Liver (tissue), 3 donors: ENCODE results near the gene RPTN.

ENCODE experiments used
- CTCF ChIP-seq: fragments of 150-350 bp; IDR thresholded peaks from 2 replicates; pipeline ENCODE4 v1.5.1; 2017; ENCODE audit warnings: improper control_type of control experiment, low read depth, low read length; ENCODE audit not compliant: missing input control
- GABPA ChIP-seq, 2 donors: IDR thresholded peaks in 1 of 2; conservative IDR thresholded peaks in 1 of 2; 2 replicates each; pipeline ENCODE4 v1.6.1; 2016; ENCODE audit warnings: antibody characterized with exemption in 2 of 2, mild to moderate bottlenecking in 1 of 2, moderate library complexity in 1 of 2
- HNF4A ChIP-seq, 2 donors: conservative IDR thresholded peaks; 2 replicates each; pipeline ENCODE4 v1.6.1; 2016; ENCODE audit warnings: antibody characterized with exemption in 2 of 2, mild to moderate bottlenecking in 2 of 2
- HNF4G ChIP-seq: IDR thresholded peaks from 2 replicates; pipeline ENCODE4 v1.6.1; 2016; ENCODE audit warnings: antibody characterized with exemption
- RAD21 ChIP-seq, 2 donors: IDR thresholded peaks; 2 replicates each; pipeline ENCODE4 v1.6.1; 2016; ENCODE audit warnings: antibody characterized with exemption in 2 of 2, mild to moderate bottlenecking in 2 of 2
- RXRA ChIP-seq, 2 donors: IDR thresholded peaks; 2 replicates each; pipeline ENCODE4 v1.6.1; 2017 to 2018; ENCODE audit warnings: antibody characterized with exemption in 2 of 2, mild to moderate bottlenecking in 1 of 2
- YY1 ChIP-seq: IDR thresholded peaks from 2 replicates; pipeline ENCODE4 v1.6.1; 2016; ENCODE audit warnings: antibody characterized with exemption, mild to moderate bottlenecking
- TF ChIP-seq, protein P1 (sequence below): IDR thresholded peaks from 2 replicates; pipeline ENCODE4 v1.6.1; 2016; ENCODE audit warnings: antibody characterized with exemption
- TF ChIP-seq, protein P2 (sequence below): IDR thresholded peaks from 2 replicates; pipeline ENCODE4 v1.6.1; 2016; ENCODE audit warnings: antibody characterized with exemption, mild to moderate bottlenecking
- donor health status: healthy.
- donor health status: healthy.

DNA sequence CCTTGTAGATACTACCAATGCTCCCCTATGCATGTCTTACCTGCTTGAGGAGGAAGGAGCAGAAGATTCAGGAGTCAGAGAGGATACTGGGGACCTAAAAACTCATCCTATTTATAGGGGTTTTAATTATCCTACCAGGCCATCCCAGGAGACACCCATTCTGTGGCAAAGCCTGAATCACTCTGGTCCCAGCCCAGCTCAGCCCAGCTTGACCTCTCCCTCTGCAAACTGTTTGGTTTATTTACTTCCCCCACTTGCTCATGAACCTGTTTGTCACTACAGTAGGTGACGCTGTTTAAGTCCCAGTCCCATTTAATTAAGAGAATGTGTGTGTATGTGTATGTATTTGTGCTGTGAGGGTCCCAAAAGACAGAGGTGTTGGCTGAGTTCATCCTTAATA lies at the start of gene RPTN:
- no peak for TF ChIP-seq CTCF
- no peak for TF ChIP-seq YY1
- TF ChIP-seq, protein P1, sequence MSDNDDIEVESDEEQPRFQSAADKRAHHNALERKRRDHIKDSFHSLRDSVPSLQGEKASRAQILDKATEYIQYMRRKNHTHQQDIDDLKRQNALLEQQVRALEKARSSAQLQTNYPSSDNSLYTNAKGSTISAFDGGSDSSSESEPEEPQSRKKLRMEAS = no peak
- TF ChIP-seq, protein P2, sequence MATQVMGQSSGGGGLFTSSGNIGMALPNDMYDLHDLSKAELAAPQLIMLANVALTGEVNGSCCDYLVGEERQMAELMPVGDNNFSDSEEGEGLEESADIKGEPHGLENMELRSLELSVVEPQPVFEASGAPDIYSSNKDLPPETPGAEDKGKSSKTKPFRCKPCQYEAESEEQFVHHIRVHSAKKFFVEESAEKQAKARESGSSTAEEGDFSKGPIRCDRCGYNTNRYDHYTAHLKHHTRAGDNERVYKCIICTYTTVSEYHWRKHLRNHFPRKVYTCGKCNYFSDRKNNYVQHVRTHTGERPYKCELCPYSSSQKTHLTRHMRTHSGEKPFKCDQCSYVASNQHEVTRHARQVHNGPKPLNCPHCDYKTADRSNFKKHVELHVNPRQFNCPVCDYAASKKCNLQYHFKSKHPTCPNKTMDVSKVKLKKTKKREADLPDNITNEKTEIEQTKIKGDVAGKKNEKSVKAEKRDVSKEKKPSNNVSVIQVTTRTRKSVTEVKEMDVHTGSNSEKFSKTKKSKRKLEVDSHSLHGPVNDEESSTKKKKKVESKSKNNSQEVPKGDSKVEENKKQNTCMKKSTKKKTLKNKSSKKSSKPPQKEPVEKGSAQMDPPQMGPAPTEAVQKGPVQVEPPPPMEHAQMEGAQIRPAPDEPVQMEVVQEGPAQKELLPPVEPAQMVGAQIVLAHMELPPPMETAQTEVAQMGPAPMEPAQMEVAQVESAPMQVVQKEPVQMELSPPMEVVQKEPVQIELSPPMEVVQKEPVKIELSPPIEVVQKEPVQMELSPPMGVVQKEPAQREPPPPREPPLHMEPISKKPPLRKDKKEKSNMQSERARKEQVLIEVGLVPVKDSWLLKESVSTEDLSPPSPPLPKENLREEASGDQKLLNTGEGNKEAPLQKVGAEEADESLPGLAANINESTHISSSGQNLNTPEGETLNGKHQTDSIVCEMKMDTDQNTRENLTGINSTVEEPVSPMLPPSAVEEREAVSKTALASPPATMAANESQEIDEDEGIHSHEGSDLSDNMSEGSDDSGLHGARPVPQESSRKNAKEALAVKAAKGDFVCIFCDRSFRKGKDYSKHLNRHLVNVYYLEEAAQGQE = no peak
- no peak for TF ChIP-seq HNF4G
- no peak for TF ChIP-seq HNF4A (conservative IDR thresholded peaks at IDR 0.05)
- TF ChIP-seq GABPA (IDR thresholded peaks at IDR 0.05 in 1 of 2, conservative IDR thresholded peaks at IDR 0.05 in 1 of 2) = no peak
- TF ChIP-seq RXRA (IDR thresholded peaks at IDR 0.05) = no peak
- TF ChIP-seq RAD21 (IDR thresholded peaks at IDR 0.05) = no peak
